Stimulated activated CD8-positive, alpha-beta memory T cell treated with anti-CD3 and anti-CD28 coated beads, Interleukin-12 subunit alpha, Interleukin-12 subunit beta, amount 100 ng/mL, for 4 hours (primary cell): ENCODE results near the gene MAP10.
"Not testable (repeated sequence)": the region's sequence is repeated elsewhere in the genome, so short reads cannot be mapped to it uniquely, and the experiment has no call there.

Source experiments
- DNase-seq: peaks from one replicate; pipeline ENCODE4 v3.0.0-alpha.2; 2020; ENCODE audit warnings: low read depth

MAP10 gene

DNA sequence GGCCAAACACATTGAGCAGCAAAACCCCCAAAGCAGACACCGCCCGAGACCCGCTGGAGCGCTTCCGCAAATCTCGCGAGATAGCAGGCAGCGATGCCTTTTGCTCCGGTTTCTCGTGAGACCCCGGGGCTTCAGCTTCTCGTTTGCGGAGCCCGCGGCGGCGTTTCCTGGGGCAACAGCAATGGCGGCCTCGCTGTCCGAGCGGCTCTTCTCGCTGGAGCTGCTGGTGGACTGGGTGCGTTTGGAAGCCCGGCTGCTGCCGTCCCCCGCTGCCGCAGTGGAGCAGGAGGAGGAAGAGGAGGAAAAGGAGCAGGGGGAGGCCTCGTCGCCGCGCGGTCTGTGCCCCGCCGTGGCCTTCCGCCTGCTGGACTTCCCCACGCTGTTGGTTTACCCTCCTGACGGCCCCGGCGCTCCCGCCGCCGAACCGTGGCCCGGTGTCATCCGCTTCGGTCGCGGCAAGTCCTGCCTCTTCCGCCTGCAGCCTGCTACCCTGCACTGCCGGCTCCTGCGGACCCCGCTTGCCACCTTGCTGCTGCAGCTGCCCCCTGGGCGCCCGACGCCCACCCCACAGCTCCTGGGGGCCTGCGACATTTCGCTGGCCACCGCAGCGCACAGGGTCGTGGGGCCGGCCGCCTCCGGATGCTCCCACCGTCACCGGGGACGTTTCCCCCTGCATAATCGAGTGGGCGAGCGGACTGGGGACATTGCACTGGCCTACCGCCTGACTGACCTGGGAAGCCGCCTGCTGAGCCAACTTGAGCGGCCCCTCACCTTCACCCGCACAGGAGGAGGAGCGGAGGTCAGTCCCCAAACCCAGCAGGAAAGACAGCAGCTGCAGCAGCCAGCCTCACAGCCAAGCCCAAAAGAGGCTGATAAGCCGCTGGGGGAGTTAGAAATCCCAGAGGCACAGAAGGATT is at the start of gene MAP10:
Gene MAP10 (plus strand): TSS at position 148 of the 917 bp plus-strand sequence. CDS start 34 bp downstream, at position 182.
- peak; percentile 52 for DNase-seq

DNA sequence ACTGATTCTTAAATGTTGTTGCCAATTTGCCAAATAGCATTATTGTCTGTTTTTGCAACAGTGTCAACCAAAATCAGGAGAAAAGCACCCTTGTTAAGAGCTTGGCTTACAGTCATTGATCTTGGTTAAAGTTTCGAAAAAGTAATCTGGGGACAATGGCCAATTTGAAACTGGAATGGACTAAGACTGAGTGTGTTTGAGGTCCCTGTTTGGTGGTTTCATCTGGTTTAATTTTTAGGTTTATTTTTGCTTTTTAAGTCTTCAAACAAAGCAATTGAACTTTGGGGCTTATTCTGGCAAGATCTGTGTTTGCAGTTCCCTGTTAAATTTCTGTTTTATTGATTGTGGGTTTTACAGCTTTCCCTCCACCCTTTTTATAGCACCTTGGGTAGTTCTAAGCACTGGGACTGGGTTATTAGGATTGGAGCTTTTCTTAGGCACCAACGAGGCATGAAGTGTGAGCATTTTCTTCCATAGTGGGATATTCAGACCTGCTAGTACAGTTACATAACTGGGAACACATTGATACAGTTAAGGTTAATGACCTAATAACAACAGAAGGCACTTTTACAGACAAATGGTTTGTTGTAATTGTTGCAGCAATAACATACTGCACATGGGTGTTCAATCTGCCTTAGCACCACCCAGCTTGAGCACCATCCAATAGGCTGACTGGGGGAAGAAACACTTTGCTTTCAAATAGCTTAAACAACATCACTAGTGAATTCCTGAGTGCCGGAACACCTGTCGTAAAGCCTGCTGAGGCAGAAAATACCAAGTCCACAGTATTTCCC is 40.6 kb upstream of the MAP10 start:
- no peak for DNase-seq

DNA sequence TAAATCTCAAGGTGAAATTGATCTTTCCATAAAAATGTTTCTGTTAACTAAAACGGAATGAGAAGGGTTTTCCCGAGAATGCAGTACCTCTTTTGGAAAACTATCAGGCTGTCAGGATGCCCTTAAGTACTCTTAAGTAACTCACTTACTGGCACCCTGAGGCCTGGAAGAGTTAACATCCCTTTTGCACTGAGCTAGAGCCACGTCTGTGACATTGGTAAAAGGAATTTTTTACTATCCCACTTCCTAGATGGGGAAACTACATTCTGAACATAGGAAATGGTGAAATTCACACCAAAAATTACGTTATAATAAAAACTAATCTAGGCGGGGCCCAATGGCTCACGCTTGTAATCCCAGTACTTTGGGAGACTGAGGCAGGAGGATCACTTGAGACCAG is 39.7 kb upstream of the MAP10 start:
- DNase-seq = no peak

DNA sequence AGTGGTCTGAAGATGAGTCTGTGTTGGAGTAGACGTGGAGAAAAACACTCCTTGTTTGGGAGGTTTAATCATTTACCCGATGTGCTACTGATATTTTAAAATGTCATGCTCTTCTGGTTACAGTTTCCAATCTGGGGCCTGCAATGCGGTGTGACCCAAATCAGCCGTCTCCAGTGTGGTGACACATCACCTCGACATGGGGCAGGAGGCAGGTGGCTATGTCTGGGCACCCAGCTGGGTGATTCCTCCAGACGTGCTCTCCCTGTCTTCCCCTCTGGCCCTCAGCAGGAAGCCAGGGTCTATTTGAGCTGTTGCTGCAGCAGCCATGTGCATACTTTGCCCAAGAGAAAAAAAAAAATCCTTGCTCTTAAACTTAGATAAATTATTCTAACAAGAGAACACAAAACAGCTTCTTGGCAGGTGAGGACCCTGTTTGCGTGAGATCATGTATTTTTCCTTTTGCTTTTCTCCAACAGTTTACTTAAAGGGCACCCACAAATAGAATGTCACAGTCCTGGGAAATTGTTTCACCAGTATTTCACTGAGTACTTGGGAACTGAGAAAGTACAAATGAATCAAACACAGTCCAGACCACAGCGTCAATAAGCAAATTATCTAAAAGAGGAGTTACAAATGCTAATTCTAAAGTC is 38.9 kb upstream of the MAP10 start:
- no peak for DNase-seq

DNA sequence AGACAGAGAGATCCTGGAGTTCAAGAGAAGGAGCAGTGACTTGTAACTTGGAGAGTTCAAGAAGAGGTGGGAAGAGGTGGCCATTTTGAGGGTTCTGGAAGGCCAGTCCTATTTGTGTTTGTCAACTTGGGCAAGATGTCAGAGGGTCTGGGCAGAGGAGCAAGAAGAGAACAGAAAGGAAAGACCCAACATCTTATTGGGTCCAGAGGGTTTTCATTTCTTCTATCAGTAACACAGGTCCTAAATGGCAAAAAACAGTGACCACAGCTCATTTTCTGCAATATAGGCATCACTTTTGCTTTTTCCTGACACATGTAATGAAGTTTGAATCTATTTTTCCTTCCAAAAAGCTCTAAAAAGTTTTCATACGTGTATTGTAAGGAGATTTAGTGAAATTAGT is 38.3 kb upstream of the MAP10 start:
- no peak for DNase-seq

DNA sequence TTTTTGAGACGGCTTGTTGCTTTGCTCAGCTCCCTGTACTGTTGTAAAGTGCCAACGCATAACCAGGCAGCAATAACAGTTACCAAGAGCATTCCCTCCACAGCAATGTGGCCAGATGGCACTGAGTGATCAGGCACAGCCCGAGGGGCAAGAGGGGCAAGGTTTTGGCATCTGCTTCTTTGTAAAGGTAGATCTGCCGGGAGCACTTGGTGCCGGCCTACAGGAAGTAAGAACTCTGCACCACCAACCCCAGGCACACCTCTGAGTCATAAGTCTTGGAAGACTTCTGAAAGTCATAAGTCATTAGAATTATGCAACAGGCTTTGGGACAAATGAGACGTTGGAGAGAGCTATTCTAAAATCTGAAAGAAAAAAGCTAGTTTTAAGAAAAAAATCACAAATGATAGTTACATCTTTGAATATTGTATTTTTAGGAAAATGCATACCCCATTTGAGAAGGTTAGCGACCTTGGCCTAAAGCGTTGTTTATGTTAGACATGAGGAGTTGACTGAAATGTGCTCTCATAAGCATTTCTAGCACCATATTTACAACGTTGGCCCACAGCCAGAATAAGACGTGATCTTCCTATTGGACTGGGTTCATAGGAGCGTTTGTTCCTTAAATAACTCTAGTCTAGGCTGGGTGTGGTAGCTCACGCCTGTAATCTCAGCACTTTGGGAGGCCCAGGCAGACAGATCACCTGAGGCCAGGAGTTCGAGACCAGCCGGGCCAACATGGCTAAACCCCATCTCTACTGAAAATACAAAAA is 37.7 kb upstream of the MAP10 start:
- DNase-seq = no peak

DNA sequence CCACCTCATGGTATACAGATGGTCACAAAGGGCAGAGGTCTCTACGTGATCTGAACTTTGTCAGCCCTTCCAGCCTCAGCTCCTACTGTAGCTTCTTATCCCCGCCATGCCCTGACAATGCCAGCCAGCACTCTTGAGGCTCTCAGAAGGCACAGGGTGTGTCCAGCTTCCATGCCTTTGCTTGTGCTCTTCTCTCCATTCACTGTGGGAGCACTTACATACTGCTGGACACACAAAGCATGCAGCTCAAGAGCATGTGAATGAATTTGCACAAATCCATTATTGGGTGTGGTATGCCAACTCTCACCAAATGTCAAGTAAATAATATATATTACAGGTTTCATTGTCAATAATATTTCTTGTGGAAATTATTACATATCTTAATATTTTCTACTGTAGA is 36.4 kb upstream of the MAP10 start:
- DNase-seq = no peak

GRCh38 chr1:232769733-232770132 is 35.5 kb upstream of the MAP10 start:
- no peak for DNase-seq

- no peak for DNase-seq
Measured at GRCh38 chr1:232773752-232774151, 31.5 kb upstream of the MAP10 start.

DNA sequence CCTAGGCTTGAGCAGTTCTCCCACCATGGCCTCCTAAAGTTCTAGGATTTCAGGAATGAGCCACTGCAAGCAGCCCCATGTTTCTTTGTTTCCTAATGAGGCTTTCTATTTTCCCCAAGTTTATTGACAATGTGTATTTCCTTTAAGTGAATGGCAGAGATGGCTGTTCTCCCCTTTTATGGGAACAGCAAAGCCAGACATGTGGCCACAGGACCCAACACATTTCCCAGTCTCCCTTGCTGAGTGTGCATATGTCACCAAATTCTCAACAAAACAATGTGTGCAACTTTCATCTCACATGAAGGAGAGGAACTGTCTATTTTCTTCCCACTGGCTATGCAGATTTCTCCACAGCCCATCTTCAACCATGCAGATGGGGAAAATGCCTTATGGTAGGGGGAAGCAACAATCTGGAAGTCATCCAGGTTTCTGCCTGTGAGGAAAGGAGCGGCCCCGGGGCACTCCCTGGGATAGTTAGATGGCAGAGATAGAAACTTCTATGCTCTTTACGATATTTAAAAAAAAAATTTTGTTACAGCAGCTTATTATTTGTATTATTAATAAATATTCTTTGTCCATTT is 28.6 kb upstream of the MAP10 start:
- no peak for DNase-seq

DNA sequence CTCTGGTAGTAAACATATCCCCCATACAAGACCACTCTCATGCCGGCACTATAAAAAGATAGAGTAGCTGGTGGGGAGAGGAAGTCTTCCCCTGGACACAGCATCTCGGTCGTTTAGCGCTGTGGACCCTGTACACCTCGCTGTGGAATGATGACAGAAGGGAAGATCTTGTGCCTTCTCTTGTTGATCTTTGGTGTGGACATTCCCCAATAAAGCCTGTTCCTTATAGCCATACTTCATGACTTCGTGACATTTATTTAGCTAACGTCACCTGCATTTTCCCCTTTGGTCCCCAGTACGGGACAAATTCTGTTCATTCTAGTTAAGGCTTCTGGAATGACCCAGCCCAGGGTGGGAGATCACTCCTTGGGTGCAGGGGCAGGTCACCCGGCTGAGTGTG is 24.9 kb upstream of the MAP10 start:
- no peak for DNase-seq

GRCh38 chr1:232784794-232785193 is 20.4 kb upstream of the MAP10 start:
- no peak for DNase-seq

DNA sequence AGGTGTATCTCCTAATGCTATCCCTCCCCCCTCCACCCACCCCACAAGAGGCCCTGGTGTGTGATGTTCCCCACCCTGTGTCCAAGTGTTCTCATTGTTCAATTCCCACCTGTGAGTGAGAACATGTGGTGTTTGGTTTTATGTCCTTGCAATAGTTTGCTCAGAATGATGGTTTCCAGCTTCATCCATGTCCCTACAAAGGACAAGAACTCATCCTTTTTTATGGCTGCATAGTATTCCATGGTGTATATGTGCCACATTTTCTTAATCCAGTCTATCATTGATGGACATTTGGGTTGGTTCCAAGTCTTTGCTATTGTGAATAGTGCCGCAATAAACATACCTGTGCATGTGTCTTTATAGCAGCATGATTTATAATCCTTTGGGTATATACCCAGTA is 19.6 kb upstream of the MAP10 start:
- not testable (repeated sequence) for DNase-seq

GRCh38 chr1:232786845-232787455 is 18.3 kb upstream of the MAP10 start:
- DNase-seq = no peak

DNA sequence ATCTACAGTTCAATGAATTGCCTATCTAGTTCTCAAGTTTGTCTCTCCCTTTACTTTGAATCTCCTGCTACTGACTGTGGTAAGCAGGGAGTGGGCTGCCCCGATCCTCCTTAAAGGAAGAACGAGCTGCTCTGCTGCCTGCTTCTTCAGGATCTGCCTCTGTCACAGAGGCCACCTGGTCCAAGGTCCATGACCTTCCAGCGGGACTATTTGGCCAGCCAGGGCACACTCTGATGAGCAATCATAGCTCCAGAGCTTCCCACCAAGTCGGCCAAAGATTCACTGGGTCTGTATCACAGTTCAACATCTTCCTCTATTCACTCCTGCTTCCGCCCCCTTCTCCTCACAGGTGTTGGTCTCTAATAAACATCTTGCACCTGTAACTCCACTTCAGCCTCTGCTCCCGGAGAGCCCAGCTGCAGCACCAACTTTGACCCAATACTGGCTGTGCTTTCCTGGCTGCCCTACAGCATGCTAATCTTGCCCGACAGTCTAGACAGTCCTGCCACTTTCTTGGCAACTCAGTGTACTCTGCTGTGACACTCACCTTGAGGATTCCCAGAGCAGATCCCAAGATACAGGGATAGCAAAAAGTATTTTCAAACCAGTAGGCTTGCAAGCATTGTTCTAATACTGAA is 16.9 kb upstream of the MAP10 start:
- DNase-seq = no peak

- DNase-seq = no peak
Measured at GRCh38 chr1:232789651-232790050, 15.6 kb upstream of the MAP10 start.

DNA sequence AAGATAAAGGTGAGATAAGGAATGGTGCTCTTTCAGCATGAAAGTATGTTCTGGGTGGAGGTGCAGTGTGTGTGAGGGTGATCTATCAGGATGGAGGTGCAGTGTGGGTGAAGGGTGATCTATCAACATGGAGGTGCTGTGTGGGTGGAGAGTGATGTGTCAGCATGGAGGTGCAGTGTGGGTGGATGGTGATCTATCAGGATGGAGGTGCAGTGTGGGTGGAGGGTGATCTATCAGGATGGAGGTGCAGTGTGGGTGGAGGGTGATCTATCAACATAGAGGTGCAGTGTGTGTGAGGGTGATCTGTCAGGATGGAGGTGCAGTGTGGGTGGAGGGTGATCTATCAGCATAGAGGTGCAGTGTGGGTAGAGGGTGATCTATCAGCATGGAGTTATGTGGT is 12.3 kb upstream of the MAP10 start:
- no peak for DNase-seq

DNA sequence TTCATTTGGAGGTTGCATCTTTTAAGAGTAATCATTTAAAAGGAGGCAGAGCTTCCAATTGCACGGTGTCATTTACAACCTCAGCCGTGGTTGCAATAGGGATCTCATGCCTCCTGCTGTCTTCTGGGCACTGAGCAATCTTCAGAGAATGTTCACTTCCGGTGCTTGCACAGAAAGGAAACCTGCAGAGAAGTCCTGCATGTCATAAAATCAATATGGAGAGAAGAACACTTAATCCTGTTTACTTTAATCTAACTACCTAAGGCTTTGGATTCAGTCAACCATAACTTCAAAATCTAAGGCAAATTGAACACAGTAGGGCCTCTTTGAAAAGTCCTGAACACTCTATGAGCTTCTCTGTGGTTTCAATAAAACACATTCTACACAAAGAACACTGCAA is 11.3 kb upstream of the MAP10 start:
- DNase-seq = no peak

DNA sequence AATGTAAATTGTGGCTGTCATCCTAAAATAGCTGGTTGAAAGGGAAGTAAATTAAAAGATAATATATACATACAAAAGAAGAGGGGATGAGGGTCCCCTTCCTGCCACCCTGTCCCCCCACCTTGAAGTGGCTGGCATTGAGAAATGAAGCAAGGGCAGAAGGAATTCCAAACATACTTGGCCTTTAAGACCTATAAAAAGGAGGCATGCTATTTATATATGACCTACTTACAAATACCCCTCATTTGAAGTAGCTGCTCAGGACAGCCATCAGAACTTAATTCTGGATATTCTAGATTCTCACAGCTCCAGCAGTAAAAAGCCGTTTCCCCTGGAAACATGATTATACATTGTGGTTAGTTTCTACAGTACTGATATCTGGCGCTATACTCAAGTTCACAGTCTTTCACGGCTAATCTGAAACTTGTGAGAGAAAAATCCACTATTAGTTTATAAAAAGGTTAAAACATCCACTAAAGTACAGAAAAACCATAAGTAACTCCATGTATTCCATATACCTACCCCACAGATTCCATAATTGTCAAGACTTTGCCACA is 9.6 kb upstream of the MAP10 start:
- no peak for DNase-seq

DNA sequence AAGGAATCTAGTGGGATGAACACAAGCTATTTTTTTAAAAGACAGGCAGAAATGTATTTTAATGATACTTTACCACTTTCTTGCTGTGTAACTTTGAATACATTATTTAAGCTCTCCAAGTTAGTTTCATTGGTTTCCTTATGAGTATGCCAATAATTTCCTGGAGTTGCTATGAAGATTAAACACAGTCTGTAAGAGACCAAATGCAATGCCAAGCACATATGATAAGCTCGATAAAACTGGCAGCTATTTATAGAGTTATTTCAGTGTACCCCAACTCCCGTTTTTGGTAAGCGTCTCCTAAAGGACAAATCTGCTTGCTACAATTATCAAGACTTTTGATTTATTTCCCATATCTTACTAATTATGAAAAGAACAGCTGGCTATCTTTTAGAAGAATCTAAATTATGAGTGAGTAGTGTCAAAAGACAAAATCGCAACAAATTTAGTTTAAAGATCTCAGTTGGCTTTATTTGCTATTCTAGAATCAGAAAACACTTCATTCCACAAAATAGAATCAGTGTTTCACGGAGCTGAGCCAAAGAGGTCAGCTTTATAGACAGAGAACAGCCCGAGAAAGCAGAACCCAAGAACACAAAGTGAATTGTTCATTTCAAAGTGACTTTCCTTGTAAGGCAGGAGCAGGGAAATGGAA is 7.2 kb upstream of the MAP10 start:
- no peak for DNase-seq
